DMS53 (cell line): Measurements from ENCODE around the gene TRIM52.
"Not testable (repeated sequence)": the region's sequence is repeated elsewhere in the genome, so short reads cannot be mapped to it uniquely, and the experiment has no call there.

ENCODE experiments used
- DNase-seq: peaks from one replicate; lab custom pipeline; 2025; lab: John Stamatoyannopoulos, UW

Gene TRIM52

DNA sequence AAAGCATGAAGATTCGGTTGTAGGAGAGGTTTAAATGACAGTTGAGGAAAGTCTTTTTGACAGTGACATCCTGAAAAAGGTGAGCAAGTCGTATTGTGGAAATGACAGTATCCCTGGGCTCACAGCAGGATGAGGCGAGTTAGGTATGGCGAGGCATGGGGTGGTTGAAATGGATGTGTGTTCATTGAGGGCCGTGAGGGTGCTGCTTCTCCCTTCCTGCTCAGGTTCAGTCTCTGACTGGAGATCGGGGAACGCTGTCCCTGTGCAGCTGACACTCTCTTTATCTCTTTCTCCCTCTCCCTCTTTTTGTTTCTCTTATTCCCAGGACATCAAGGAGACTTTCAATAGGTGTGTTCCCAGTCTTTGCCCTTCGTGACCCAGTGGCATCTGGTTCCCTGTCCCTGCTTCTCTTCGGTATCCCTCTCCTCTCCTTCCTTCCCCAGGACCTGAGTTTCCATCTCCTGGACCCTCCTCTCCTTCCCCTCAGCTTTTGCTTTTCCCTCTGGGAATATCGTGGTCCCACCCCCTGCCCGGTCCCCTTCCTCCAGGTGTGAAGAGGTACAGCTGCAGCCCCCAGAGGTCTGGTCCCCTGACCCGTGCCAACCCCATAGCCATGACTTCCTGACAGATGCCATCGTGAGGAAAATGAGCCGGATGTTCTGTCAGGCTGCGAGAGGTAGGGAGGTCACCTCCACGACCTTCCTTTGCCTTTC lies 27.7 kb downstream of the TRIM52 start:
- no peak for DNase-seq

DNA sequence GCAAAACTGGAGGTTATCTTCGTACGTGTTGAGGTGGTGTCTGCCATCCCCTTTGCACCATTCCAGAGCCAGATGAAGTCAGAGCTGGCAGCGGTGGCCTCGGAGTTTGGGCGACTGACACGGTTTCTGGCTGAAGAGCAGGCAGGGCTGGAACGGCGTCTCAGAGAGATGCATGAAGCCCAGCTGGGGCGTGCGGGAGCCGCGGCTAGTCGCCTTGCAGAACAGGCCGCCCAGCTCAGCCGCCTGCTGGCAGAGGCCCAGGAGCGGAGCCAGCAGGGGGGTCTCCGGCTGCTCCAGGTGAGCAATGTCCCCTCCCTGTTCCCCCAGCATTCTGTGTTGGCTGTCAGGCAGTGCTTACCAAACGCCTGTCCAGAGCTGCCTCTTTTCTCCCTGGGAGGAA lies 28.4 kb downstream of the TRIM52 start:
- no peak for DNase-seq

GRCh38 chr5:181231432-181231831 lies 29.5 kb downstream of the TRIM52 start:
- DNase-seq = no peak

DNA sequence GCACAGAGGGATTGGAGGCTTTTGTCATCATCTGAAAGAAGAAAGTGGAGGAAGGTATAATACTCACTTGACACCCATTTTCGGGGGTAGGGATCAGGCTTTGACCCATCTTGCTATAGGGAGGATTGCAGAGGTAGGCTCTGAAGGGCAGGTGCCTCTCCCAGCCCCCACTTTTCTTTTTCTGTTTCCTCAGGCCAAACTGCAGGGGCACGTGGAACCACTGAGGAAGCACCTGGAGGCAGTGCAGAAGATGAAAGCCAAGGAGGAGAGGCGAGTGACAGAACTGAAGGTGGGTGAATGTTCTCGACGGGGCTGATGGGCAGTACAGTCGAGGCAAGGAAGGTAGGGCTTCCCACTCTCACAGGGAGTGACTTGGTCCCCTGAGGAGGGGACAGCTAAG lies 30.4 kb downstream of the TRIM52 start:
- no peak for DNase-seq

DNA sequence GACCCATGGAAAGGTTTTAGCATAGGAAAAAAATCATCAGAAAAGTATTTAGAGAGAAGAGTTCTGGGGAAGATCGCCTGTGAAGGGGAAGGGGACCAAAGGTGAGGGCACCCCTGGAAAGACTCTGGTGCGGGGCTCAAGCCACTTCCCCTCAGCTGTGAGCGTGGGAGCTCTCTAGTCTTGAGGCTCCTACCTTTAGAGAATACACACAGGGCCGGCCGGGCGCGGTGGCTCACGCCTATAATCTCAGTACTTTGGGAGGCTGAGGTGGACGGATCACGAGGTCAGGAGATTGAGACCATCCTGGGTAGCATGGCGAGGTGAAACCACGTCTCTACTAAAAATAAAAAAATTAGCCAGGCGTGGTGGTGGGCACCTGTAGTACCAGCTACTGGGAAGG lies 30.9 kb downstream of the TRIM52 start:
- DNase-seq = no peak

DNA sequence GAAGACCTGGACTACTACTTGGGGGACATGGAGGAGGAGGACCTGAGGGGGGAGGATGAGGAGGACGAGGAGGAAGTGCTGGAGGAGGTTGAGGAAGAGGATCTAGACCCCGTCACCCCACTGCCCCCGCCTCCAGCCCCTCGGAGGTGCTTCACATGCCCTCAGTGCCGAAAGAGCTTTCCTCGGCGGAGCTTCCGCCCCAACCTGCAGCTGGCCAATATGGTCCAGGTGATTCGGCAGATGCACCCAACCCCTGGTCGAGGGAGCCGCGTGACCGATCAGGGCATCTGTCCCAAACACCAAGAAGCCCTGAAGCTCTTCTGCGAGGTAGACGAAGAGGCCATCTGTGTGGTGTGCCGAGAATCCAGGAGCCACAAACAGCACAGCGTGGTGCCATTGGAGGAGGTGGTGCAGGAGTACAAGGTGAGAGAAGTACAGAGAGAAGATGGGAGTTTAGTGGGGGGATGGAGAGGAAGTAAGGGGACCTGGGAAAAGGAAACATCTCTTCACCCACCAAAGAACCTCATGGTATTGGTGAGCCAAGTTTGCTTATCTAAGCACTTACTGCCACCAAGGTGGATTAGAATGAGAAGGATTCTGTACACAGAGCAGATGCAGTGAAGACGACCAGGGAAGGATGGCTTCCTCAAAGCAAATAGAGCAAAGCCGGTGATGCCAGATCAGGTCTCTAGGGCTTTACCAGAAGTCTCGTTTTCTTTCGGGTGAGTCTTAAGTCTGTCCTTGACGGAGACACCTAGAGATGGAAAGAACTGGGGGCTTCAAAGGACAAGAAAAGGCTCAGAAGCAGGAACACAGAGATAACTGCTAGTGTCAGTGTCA lies 36.3 kb downstream of the TRIM52 start:
- no peak for DNase-seq

DNA sequence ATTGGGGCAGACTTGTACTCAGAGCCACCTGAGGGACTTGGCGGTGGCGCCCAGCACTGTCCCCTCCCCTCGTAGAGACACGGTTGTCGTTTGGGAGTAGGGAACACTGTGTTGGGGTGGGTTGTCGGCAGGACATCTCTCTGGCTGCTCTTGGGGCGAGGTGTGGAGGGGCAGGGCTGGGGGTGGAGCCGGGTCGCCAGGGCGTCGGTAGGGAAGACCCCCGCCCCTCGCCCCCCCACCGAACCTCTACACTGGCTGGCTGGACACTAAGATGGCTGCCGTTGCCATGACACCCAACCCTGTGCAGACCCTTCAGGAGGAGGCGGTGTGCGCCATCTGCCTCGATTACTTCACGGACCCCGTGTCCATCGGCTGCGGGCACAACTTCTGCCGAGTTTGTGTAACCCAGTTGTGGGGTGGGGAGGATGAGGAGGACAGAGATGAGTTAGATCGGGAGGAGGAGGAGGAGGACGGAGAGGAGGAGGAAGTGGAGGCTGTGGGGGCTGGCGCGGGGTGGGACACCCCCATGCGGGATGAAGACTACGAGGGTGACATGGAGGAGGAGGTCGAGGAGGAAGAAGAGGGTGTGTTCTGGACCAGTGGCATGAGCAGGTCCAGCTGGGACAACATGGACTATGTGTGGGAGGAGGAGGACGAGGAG lies 37.1 kb downstream of the TRIM52 start:
- no peak for DNase-seq

DNA sequence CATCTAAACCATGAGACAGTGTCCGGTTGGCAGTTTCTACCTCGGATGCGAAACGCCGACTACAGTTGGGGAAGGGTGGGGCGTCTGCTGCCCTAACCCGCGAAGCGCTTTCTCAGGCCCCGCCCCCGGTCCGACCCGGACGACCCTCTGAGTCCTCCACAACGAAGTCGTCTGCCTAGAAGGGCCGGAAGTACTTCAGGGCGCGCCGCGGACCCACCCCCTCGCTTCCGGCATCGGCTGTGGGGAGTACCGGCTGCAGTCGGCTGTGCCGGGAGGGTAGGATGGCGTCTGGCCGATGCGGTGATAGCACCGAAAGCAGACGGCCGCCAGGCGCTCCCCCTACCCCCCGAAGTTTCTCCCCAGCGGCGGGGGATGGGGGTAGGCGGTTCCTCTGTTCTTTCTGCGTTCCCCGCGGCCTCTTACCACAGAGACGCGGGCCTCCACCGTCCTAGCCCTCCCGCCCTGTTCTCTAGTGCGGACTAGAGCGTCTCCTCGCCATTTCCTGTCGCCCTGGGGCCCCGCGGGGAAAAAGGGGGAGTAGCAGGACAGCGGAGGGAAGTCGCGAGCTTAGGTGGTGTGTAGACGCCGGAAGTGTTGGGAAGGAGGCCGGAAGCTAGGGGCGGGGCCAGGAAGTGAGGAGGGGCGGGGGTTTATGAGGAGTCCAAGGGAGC lies 37.8 kb downstream of the TRIM52 start, which contains the start of gene TRIM41:
TSS of gene TRIM41 (plus strand) at position 224 of the 671 bp plus-strand sequence. CDS start 719 bp downstream, outside the sequence.
- DNase-seq = no peak

DNA sequence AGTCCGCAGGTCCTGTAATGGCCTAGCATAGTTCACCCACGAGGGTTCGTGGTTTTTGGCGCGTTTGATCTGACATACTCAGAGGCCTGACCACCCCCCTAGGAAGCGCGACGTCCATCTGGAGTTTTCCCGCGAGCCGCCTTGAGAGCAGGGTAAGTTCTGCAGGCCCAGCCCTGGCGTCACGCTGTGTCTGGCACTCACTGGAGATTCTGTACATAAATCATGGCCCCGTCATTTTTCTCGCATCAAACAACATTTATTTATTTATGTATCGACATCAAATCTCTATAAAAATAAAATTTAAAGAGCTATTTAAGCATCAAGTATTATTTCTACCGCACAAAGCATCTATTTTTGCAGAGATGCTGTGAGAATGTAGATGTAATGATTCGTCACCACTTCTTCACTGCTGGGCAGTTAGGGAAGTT lies 38.3 kb downstream of the TRIM52 start:
- no peak for DNase-seq

DNA sequence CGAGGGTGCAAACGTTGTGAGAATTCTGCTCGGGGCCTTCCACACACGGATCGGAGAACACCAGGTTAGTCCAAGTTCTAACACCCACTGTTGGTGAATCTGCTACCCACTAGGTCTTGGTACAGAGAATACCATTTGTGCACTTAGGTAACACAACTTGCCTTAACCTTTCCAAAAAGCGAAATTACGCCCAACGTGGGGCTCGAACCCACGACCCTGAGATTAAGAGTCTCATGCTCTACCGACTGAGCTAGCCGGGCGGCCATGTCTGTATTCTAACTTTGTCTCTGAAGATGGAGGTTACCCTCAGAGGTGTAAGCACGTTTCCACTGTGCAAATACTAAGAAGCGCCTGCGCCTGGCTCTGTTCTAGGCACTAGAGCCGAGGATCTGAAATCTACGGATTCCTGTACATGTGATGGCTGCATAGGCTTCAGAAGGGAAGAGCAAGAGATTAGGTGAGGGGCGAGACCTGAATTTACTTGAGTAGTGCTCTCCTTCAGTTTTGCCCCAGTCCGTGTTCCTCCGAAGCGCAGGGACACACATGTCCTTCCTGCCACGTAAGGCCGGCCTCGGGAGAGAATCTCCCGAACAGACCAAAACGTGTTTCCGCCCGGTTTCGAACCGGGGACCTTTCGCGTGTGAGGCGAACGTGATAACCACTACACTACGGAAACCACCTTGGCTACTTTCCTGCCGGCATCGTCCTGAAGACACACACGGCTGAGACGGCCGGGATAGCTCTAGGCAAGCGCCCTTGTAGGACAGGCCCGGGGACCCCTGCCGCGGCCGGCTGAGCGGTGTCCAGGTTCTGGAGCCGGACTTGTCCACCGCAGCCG lies 38.9 kb downstream of the TRIM52 start:
- DNase-seq = no peak

- DNase-seq = no peak
Measured at GRCh38 chr5:181221105-181221791, 39.7 kb downstream of the TRIM52 start.

GRCh38 chr5:181220178-181220515 lies 40.8 kb downstream of the TRIM52 start:
- no peak for DNase-seq

GRCh38 chr5:181219262-181220177 lies 41.4 kb downstream of the TRIM52 start:
- DNase-seq = no peak

- no peak for DNase-seq
Measured at GRCh38 chr5:181218795-181219124, 42.2 kb downstream of the TRIM52 start.

DNA sequence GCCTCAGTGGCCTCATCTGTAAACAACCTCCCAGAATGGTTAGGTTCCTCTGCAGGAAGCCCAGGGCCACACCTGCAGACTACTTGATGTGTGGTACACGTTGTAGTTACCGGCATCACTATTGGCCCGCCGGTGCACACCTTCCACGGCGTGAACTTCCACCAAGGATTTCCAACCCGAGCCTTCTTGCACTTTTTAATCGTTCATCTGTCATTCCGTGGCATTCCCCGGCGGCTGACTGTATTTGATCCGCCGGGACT lies 43.2 kb downstream of the TRIM52 start:
- DNase-seq = no peak

GRCh38 chr5:181217111-181217802 lies 43.7 kb downstream of the TRIM52 start:
- DNase-seq = no peak

DNA sequence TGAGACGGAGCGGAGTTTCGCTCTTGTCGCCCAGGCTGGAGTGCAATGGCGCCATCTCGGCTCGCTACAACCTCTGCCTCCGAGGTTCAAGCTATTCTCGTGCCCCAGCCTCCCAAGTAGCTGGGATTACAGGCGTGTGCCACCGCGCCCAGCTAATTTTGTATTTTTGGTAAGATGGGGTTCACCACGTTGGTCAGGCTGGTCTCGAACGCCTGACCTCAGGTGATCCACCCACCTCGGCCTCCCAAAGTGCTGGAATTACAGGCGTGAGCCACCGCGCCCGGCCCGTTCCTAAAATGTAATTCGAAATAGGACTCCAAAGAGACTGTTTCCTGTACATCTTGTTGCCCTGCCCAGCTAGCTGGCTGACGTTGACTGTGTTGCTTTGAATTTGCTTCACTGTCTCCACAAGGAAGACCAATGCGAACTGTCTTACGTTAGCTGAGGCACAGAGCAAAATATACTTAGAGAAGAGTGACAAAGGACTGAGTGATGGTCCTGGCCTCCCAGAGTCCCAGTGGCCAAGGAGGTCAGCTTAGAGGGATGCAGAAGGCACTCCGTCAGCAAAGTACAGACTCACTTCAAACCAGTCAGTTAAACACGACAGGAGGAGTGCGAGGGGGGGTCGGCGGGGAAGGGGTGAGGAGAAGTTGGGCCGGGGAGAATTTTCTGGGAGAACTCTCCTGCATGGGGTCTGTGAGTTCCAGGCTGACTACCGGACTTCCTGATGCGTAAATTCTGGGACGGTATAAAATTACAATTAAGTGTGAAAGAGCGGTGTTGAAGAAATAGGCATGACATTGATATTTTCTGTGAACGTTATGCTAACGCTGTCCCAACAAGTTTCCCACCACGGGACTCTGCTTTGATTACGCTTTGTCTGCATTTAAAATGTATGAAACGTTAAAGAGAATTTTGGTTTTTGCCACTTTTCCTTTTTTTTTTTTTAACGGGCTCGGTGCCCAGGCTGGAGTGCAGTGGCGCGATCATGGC lies 44.6 kb downstream of the TRIM52 start:
- no peak for DNase-seq

- DNase-seq = not testable (repeated sequence)
Measured at GRCh38 chr5:181214249-181214648, 46.7 kb downstream of the TRIM52 start.
